HG02798 (cell line): ENCODE data around the gene DFFB.

Experiments used
- ATAC-seq: cut with Tn5 transposase; IDR thresholded peaks from one replicate; pipeline ENCODE4 v1.9.1; 2021; ENCODE audit warnings: mild to moderate bottlenecking; ENCODE audit not compliant: unreplicated experiment, poor library complexity

Gene DFFB

GRCh38 chr1:3868464-3869006 lies 11.3 kb downstream of the DFFB start:
- no peak for ATAC-seq

DNA sequence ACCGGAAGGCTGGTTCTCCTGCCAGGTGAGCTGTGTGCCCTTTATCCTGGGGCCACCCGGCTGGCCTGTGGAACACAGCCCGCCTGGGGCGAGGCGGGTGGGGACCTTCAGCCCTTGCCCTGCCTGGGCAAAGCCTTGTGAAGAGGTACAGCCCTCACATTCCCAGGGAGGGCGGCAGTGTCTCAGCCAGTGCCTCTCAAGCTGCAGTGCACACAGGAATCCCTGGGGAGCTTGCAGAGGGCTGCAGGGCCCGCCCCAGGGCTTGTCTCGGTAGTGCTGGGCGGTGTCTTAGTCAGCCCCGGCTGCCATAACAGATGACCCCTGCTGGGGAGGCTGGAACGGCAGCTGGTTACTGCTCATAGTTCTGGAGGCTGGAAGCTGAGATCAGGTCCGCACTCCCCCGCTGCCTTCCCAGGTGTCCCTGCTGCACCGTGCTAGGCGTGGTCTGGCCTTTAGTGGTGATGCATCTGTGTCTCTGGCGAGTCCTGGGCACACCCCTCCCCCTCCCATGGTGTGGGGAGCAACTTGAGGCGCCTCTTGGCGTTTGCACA lies 12.6 kb downstream of the DFFB start:
- no peak for ATAC-seq

DNA sequence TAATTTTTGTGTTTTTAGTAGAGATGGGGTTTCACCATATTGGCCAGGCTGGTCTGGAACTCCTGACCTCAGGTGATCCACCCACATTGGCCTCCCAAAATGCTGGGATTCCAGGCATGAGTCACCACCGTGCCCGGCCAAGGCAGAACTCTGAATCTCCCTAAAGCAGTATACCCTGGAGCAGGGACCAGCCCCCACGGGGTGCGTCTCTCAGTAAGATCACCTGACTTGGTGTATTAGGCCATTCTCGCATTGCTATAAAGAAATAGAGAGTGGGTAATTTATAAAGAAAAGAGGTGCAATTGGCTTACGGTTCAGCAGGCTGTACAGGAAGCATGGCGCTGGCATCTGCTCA lies 14.2 kb downstream of the DFFB start:
- ATAC-seq = no peak

DNA sequence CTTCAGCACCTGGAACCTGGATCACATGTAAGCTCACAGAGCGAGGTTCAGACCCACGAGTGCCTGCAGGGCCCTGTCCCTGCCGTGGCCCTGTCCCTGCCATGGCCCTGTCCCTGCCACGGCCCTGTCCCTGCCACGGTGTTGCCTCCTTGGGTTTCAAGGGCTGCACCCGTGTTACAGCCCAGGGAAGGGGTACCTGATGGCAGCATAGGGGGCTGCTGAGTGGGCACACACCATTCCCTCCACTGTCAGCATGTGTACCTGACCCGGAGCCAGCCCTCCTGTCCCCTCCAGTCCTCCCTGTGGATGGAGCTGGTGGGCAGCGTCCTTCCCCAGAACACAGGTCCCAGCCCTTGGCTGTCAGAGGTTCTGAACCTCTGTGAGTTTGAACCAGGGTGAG lies 15.3 kb downstream of the DFFB start:
- no peak for ATAC-seq

GRCh38 chr1:3874736-3875135 lies 17.5 kb downstream of the DFFB start:
- ATAC-seq = no peak

DNA sequence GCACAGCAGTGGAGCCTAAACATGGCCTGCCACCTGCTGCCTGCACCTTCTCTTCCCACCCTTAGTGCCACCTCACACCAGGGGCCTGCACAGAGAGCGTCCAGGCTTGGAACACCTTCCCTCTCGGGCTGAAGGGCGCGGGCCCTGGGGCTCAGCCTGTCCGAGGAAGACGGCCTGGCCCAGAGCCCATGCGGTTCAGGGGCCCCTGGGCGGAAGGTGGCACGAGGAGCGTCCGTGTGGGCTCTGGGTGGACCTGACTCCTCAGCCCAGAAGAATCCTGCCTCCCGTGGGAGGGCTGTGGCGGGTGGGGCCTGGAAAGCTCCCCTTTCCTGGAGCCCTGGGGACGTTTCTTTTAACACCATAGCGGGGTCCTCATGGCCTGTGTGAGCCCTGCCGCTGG lies 19.4 kb downstream of the DFFB start:
- no peak for ATAC-seq

DNA sequence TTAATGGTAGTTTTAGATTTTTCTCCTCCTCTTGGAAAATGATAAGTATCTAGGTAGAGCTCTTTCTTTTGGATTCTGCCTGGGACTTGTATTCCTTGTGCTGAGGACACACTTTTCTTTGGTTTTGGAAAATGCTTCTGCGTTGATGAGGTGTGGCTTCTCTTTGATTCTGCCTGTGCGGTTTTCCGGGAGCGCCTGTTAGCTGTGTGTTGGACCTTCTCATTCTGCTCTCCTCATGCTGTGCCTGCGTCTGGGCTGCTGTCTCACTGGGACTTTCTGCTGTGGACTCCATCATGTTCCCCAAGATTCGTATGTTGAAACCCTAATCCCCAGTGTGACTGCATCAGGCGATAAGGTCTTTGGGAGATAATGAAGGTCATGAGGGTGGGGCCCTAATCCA lies 21.8 kb downstream of the DFFB start:
- no peak for ATAC-seq

- ATAC-seq = no peak
Observed at GRCh38 chr1:3879787-3880428, 22.6 kb downstream of the DFFB start.

- no peak for ATAC-seq
Observed at GRCh38 chr1:3880429-3881192, 23.3 kb downstream of the DFFB start.

DNA sequence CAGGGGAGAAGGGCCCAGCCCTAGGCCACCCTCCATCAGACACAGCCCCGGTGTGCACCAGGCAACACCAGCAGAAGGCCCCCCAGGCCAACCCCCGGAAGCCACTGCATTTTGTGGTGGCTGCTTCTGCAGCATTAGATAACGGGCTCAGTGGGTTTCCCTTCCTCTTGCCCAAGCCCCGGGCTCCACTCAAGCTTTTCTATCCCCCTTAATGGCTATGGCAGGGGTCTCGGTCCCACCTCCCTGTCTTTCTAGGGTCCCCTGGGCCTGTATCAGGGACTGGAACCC lies 23.9 kb downstream of the DFFB start:
- no peak for ATAC-seq

DNA sequence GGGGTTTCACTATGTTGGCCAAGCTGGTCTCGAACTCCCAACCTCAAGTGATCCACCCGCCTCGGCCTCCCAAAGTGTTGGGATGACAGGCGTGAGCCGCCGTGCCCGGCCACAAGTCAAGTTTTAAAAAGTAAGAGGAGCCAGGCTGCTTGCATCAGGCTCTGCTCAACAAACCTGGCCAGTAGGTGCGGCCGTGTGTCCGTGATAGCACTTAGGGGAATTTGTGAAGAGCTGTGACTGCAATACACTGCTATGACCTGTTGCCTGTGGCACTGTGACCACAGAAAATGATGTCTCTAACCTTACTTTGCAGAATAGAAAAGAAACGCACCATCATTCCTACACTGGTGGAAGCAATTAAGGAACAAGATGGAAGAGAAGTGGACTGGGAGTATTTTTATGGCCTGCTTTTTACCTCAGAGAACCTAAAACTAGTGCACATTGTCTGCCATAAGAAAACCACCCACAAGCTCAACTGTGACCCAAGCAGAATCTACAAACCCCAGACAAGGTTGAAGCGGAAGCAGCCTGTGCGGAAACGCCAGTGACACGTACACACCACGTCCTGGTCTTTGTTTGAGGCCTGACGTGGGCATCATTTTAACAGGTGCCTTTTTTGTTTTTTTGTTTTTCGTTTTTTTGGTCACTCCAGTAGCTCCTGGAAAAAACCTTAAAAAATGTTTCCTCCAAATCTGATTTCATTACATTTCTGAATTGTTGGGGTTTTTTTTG lies 26.1 kb downstream of the DFFB start:
- no peak for ATAC-seq

GRCh38 chr1:3884966-3885365 lies 27.7 kb downstream of the DFFB start:
- no peak for ATAC-seq

GRCh38 chr1:3885611-3886010 lies 28.3 kb downstream of the DFFB start:
- ATAC-seq = no peak

DNA sequence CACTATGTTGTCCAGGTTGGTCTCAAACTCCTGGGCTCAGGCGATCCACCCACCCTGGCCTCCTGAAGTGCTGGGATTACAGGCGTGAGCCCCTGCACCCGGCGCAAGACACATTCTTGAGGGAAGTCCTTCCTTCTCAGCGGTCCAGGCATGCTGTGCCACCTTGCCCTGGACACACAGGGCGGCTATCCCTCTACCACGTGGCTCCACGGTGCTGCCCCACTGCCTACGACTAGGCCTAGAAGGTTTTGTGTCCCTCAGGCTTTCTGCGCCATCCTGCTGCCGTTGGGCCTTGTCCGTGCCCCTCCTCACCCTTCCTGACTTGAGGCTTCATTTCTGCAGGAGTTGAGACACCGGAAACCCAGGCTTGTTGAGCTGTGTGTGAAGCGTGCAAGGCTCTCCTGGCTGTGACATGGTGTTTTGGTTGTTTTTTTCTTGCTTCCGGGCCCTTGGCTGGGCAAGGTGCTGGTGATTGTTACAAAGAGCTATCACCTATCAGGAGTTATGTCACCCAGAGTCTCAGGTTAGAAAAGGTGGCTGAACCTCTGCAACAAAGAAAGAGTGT lies 28.9 kb downstream of the DFFB start:
- ATAC-seq = no peak

DNA sequence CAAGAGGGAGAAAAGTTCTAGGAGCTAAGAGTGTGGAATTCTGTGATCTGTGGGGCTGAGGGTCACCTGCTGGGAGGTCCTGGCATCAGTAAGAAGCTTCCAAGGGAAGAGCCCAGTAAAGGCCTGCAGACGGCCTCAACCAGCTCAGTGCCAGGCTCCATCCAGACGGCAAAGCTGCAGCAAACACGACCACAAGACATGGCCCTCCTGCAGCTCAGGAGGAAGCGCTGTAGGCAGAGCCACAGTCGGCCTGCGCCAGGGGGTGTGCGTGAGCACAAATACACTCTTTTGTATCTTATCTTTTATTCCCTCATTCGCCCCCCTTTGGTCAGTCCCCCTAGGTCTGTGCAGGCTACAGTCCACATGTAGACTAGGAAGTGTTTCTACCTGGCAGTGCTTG lies 29.4 kb downstream of the DFFB start:
- no peak for ATAC-seq

DNA sequence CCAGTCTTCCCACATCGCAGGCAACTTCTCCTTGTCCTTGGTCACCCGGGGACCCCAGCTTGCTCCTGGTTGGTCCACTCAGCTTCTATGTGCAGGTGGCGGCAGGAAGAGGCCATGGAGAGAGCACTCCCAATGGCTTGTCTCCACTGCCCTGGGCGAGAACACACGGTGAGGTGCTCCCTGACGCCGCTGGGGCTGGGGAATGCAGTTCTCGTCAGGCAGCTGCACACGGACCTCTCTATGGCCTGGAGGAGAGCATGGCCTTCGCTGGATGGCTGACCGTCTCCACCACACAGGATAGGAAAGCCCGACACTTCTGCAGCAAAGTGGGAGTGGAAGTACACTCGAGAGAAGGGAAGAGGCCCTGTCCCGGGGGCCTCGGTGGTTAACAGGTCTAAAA lies 31.0 kb downstream of the DFFB start:
- no peak for ATAC-seq

DNA sequence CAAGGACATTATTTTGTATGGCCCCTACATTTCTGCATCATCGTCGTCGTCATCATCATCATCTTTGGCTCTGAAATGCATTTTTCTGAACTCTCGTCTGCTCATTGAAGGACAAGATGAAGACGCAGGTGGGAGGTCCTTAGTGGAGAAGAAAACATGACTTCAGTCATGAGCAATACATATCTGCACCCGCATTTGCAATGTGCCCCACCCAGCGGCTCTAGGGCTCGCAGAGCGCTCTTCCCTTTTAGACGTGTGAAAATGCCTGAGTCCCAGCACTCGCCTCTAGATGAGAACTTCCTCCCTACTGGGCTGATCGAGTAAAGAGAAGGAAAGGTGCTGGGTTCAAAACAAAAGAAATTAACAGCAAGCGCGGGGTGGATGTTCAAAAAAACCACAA lies 32.7 kb downstream of the DFFB start:
- ATAC-seq = no peak

DNA sequence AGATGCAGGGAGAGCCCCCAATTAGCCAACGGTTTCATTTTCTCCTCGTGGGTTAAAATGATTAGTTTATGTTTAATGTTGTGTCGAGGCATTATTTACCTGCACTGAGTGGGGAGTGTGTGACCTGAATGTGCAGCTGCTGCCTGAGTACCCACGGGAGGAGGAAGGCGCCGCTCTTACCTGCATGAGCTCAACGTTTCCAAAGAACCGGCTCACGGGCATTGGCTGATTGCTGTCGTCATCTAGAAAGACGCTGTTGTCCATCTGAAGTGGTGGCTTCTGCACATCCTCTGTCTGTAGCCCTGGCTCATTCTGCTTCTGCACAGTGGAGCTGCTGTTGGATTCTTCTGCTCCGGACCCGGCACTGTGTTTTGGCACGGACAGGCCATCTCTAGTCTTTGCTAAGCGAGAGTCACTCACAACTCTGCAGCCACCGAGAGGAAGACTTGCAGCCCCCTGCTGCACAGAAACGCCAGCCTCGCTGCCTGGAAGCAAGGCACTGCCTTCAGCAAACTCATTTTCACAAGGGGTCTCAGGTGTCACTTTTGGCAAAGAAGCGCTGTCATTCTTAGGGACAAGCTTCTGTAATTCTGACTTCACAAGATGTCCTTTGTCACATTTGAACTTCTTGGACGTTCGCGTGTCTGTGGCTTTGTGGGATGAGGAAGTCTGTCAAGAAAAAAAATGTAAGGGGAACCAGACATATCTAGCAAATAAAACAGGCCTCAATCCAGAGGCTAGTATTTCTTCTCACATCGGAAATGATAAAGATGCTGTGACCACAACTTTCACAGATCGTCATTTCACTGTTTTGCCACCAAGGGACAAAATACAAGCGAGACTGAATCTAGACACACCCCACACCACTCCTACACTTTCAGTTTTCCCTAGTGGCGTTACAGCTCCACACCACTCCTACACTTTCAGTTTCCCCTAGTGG lies 33.4 kb downstream of the DFFB start:
- ATAC-seq = no peak

GRCh38 chr1:3891329-3891865 lies 34.1 kb downstream of the DFFB start:
- ATAC-seq = no peak

DNA sequence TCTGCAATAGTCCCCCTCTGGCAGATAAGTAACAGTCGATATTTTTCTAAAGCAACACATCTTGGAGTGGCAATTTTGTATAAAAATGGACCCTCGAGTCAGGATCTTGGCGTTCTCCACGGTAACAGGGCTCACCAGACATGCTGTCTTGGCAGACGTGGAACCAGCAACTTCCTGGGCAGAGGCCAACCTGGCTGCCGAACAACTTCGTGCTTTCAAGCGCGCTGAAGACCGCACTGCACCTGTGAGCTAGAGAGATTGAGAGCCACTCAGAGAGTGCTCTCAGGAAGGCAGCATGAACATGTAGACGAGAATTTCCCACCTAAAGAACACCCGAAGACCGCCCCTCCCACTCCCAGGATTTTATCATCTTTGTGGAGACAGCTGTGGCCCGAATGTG lies 35.5 kb downstream of the DFFB start:
- no peak for ATAC-seq
